ENCODE data around the gene AADAT.
A peak's percentile ranks its signal among the peaks of the same experiment; 100 is the strongest.
"Not testable (repeated sequence)": the region's sequence is repeated elsewhere in the genome, so short reads cannot be mapped to it uniquely, and the experiment has no call there.

The AADAT gene

GRCh38 chr4:170089668-170090351 lies at the start of gene AADAT:
AADAT (minus strand) TSS chr4:170089956; CDS start chr4:170089690, 266 bp downstream.
- DNase-seq (ENCODE audit: low spot score): peak; percentile 15

- DNase-seq (ENCODE audit: low spot score): peak; percentile 55
Observed at GRCh38 chr4:170138580-170139194, 48.9 kb upstream of the AADAT start.

- no peak for DNase-seq (ENCODE audit: low spot score)
Observed at GRCh38 chr4:170137927-170138326, 48.2 kb upstream of the AADAT start.

GRCh38 chr4:170137466-170137865 lies 47.7 kb upstream of the AADAT start:
- no peak for DNase-seq (ENCODE audit: low spot score)

GRCh38 chr4:170134821-170135220 lies 45.1 kb upstream of the AADAT start:
- DNase-seq (ENCODE audit: low spot score): no peak

GRCh38 chr4:170128219-170128804 lies 38.6 kb upstream of the AADAT start:
- DNase-seq (ENCODE audit: low spot score): no peak

GRCh38 chr4:170127758-170128157 lies 38.0 kb upstream of the AADAT start:
- DNase-seq (ENCODE audit: low spot score): no peak

- DNase-seq (ENCODE audit: low spot score): no peak
Observed at GRCh38 chr4:170124406-170124805, 34.6 kb upstream of the AADAT start.

GRCh38 chr4:170122252-170122651 lies 32.5 kb upstream of the AADAT start:
- DNase-seq (ENCODE audit: low spot score): no peak

GRCh38 chr4:170114636-170115035 lies 24.9 kb upstream of the AADAT start:
- no peak for DNase-seq (ENCODE audit: low spot score)

GRCh38 chr4:170114183-170114582 lies 24.4 kb upstream of the AADAT start:
- not testable (repeated sequence) for DNase-seq (ENCODE audit: low spot score)

- DNase-seq (ENCODE audit: low spot score): no peak
Observed at GRCh38 chr4:170111546-170111945, 21.8 kb upstream of the AADAT start.

GRCh38 chr4:170111085-170111484 lies 21.3 kb upstream of the AADAT start:
- DNase-seq (ENCODE audit: low spot score): no peak

GRCh38 chr4:170110285-170110672 lies 20.5 kb upstream of the AADAT start:
- DNase-seq (ENCODE audit: low spot score): no peak

GRCh38 chr4:170109586-170110284 lies 20.0 kb upstream of the AADAT start:
- DNase-seq (ENCODE audit: low spot score): no peak

- DNase-seq (ENCODE audit: low spot score): no peak
Observed at GRCh38 chr4:170106900-170107299, 17.1 kb upstream of the AADAT start.

- DNase-seq (ENCODE audit: low spot score): no peak
Observed at GRCh38 chr4:170102426-170102825, 12.7 kb upstream of the AADAT start.

GRCh38 chr4:170098171-170098570 lies 8.4 kb upstream of the AADAT start:
- DNase-seq (ENCODE audit: low spot score): not testable (repeated sequence)

- no peak for DNase-seq (ENCODE audit: low spot score)
Observed at GRCh38 chr4:170097681-170098080, 7.9 kb upstream of the AADAT start.

- DNase-seq (ENCODE audit: low spot score): no peak
Observed at GRCh38 chr4:170093973-170094535, 4.3 kb upstream of the AADAT start.

- no peak for DNase-seq (ENCODE audit: low spot score)
Observed at GRCh38 chr4:170091069-170091696, 1.4 kb upstream of the AADAT start.
